Muscle of leg (tissue), 11 donors: ENCODE measurements around the gene PEG3. TPM values are rescaled to one million over a fixed set of nuclear protein-coding genes. Genes with fewer than 3 reads are reported as not detected.
A peak's percentile ranks its signal among the peaks of the same experiment; 100 is the strongest.
"Not testable (repeated sequence)": the region's sequence is repeated elsewhere in the genome, so short reads cannot be mapped to it uniquely, and the experiment has no call there.

Source experiments
- DNase-seq: peaks from one replicate; pipeline ENCODE4 v3.0.0; 2013
- H3K27ac ChIP-seq: one replicate; pipeline ENCODE4 v1.5.1; 2013; ENCODE audit warnings: mild to moderate bottlenecking, low read length, control low read depth
- H3K27me3 ChIP-seq: one replicate; pipeline ENCODE4 v1.6.1; 2013; ENCODE audit warnings: low read length; ENCODE audit not compliant: control insufficient read depth, insufficient read depth
- H3K36me3 ChIP-seq: one replicate; pipeline ENCODE4 v1.6.1; 2013; ENCODE audit warnings: low read length; ENCODE audit not compliant: control insufficient read depth, insufficient read depth
- H3K4me1 ChIP-seq: one replicate; pipeline ENCODE4 v1.6.1; 2013; ENCODE audit warnings: low read length; ENCODE audit not compliant: control insufficient read depth, insufficient read depth
- H3K4me3 ChIP-seq: one replicate; pipeline ENCODE4 v1.5.1; 2013; ENCODE audit warnings: low read length, control low read depth
- H3K9me3 ChIP-seq: replicated peaks from 2 replicates; pipeline ENCODE4 v1.6.1; 2013; ENCODE audit warnings: low read depth, low read length; ENCODE audit not compliant: control insufficient read depth
- WGBS: methylation state at CpG from one replicate; pipeline ENCODE4 v1.1.5; 2013; ENCODE audit warnings: missing lambda C conversion rate; ENCODE audit not compliant: insufficient coverage; 5-methylcytosine and 5-hydroxymethylcytosine counted together
- polyA plus RNA-seq, 8 donors: library from polyadenylated mRNA; unstranded; fragments of 120-200 nt; gene quantifications; one replicate each; pipeline versions ENCODE4 v1.2.1 to v1.2.3, GENCODE V29; 2013; ENCODE audit warnings: inconsistent platforms in 1 of 8, low replicate concordance in 1 of 8; ENCODE audit not compliant: insufficient read length in 8 of 8, insufficient read depth in 1 of 8
- total RNA-seq: library from RNA; stranded (reverse); fragments of 120-200 nt; gene quantifications from one replicate; pipeline ENCODE4 v1.2.4, GENCODE V29; 2013

The PEG3 gene
- total and polyA plus RNA-seq, 9 donors, result 180 to 272 (median 229) TPM

GRCh38 chr19:56869886-56870285 is 29.4 kb upstream of the PEG3 start:
- DNase-seq, result no peak
- Histone ChIP-seq H3K27ac (no peak overlapping the region), H3K36me3 (no peaks in the 10 kb centered on the region), H3K27me3 (no peaks in the 10 kb centered on the region), H3K4me1 (peaks cover 4% of the 10 kb centered on the region), H3K9me3 (peaks cover 8% of the 10 kb centered on the region), H3K4me3 (no peak overlapping the region)
- 89% methylated on average over 8 of the region's 8 CpGs for WGBS

GRCh38 chr19:56868446-56868845 is 27.9 kb upstream of the PEG3 start:
- Histone ChIP-seq H3K36me3 (no peaks in the 10 kb centered on the region), H3K27me3 (no peaks in the 10 kb centered on the region)

GRCh38 chr19:56866538-56866937 is 26.0 kb upstream of the PEG3 start:
- H3K27ac ChIP-seq, result peak overlapping the region; percentile 10
- H3K27me3 ChIP-seq, result no peaks in the 10 kb centered on the region
- no peaks in the 10 kb centered on the region for H3K36me3 ChIP-seq
- WGBS, result no CpG with 5 or more reads among the region's 2 CpGs
- no peak overlapping the region for H3K4me3 ChIP-seq
- no peaks in the 10 kb centered on the region for H3K9me3 ChIP-seq
- peak; percentile 93 for DNase-seq
- peaks cover 4% of the 10 kb centered on the region for H3K4me1 ChIP-seq

More at GRCh38 chr19:56868446-56868845, 27.9 kb upstream of the PEG3 start:
- peaks cover 4% of the 10 kb centered on the region for H3K4me1 ChIP-seq
- no CpG with 5 or more reads among the region's 1 CpG for WGBS
- no peak overlapping the region for H3K27ac ChIP-seq
- no peak for DNase-seq
- H3K4me3 ChIP-seq, result no peak overlapping the region
- H3K9me3 ChIP-seq, result no peaks in the 10 kb centered on the region

- no peak overlapping the region for H3K27ac ChIP-seq
- no peaks in the 10 kb centered on the region for H3K27me3 ChIP-seq
Observed at GRCh38 chr19:56864443-56865125, 24.1 kb upstream of the PEG3 start.

GRCh38 chr19:56862741-56863140 is 22.2 kb upstream of the PEG3 start:
- no peak for DNase-seq

More at GRCh38 chr19:56864443-56865125, 24.1 kb upstream of the PEG3 start:
- Histone ChIP-seq H3K36me3 (no peaks in the 10 kb centered on the region), H3K9me3 (no peaks in the 10 kb centered on the region), H3K4me1 (peaks cover 4% of the 10 kb centered on the region), H3K4me3 (no peak overlapping the region)
- WGBS, result 76% methylated on average over 47 of the region's 50 CpGs
- DNase-seq, result no peak

GRCh38 chr19:56860409-56860808 is 19.9 kb upstream of the PEG3 start:
- 60% methylated on average over 1 of the region's 10 CpGs for WGBS
- not testable (repeated sequence) for H3K9me3 ChIP-seq, H3K27me3 ChIP-seq, H3K27ac ChIP-seq, DNase-seq, H3K36me3 ChIP-seq, H3K4me3 ChIP-seq, H3K4me1 ChIP-seq

More at GRCh38 chr19:56862741-56863140, 22.2 kb upstream of the PEG3 start:
- no peak overlapping the region for H3K27ac ChIP-seq
- H3K4me3 ChIP-seq, result no peak overlapping the region
- no peaks in the 10 kb centered on the region for H3K9me3 ChIP-seq
- no CpG with 5 or more reads among the region's 4 CpGs for WGBS
- H3K4me1 ChIP-seq, result peaks cover 4% of the 10 kb centered on the region
- H3K27me3 ChIP-seq, result no peaks in the 10 kb centered on the region
- H3K36me3 ChIP-seq, result no peaks in the 10 kb centered on the region

- 100% methylated on average over 1 of the region's 4 CpGs for WGBS
- no peaks in the 10 kb centered on the region for H3K9me3 ChIP-seq
- no peaks in the 10 kb centered on the region for H3K4me1 ChIP-seq
- no peaks in the 10 kb centered on the region for H3K27me3 ChIP-seq
- no peaks in the 10 kb centered on the region for H3K36me3 ChIP-seq
- DNase-seq, result no peak
- H3K4me3 ChIP-seq, result no peak overlapping the region
- H3K27ac ChIP-seq, result no peak overlapping the region
Observed at GRCh38 chr19:56858026-56858425, 17.5 kb upstream of the PEG3 start.

- no peaks in the 10 kb centered on the region for H3K4me1 ChIP-seq
- no peak overlapping the region for H3K27ac ChIP-seq
- no peaks in the 10 kb centered on the region for H3K9me3 ChIP-seq
- H3K4me3 ChIP-seq, result no peak overlapping the region
- WGBS, result no CpG with 5 or more reads among the region's 3 CpGs
- no peaks in the 10 kb centered on the region for H3K36me3 ChIP-seq
- no peaks in the 10 kb centered on the region for H3K27me3 ChIP-seq
- DNase-seq, result no peak
Observed at GRCh38 chr19:56856822-56857221, 16.3 kb upstream of the PEG3 start.

- H3K36me3 ChIP-seq, H3K4me3 ChIP-seq, H3K4me1 ChIP-seq, DNase-seq, H3K27me3 ChIP-seq, H3K27ac ChIP-seq, H3K9me3 ChIP-seq: not testable (repeated sequence)
- 100% methylated on average over 1 of the region's 2 CpGs for WGBS
Observed at GRCh38 chr19:56852361-56852760, 11.8 kb upstream of the PEG3 start.

- WGBS, result no CpG with 5 or more reads among the region's 4 CpGs
- Histone ChIP-seq H3K36me3 (no peaks in the 10 kb centered on the region), H3K4me1 (no peaks in the 10 kb centered on the region), H3K4me3 (no peak overlapping the region), H3K27me3 (no peaks in the 10 kb centered on the region), H3K27ac (no peak overlapping the region), H3K9me3 (no peaks in the 10 kb centered on the region)
- peak; percentile 73 for DNase-seq
Observed at GRCh38 chr19:56848166-56848565, 7.6 kb upstream of the PEG3 start.

- H3K9me3 ChIP-seq, result no peaks in the 10 kb centered on the region
- no peak overlapping the region for H3K4me3 ChIP-seq
- 100% methylated on average over 1 of the region's 1 CpG for WGBS
- no peaks in the 10 kb centered on the region for H3K36me3 ChIP-seq
- no peaks in the 10 kb centered on the region for H3K27me3 ChIP-seq
- no peak for DNase-seq
- H3K27ac ChIP-seq, result no peak overlapping the region
- H3K4me1 ChIP-seq, result peaks cover 7% of the 10 kb centered on the region
Observed at GRCh38 chr19:56842412-56842811, 1.9 kb upstream of the PEG3 start.
